HCT116 (cell line): ENCODE measurements around the gene SUPT5H. TPM values are rescaled to one million over a fixed set of nuclear protein-coding genes. Genes with fewer than 3 reads are reported as not detected.

Experiments used
- ATAC-seq: fragments of 200-7000 bp; cut with Tn5 transposase; 2 replicates; pipeline ENCODE4 v1.9.1; 2020; ENCODE audit warnings: mild to moderate bottlenecking, moderate library complexity
- BruUV-seq: library from RNA; stranded (reverse); fragments of 400-500 nt; replicated peaks from 2 replicates; lab custom pipeline; 2021; lab: Mats Ljungman, UMichigan
- CTCF ChIA-PET: fragments of 300-600 bp; sonication (Branson Sonifier 250); formaldehyde crosslinking; loops from one replicate; lab custom pipeline; 2021; ENCODE audit warnings: antibody characterized with exemption; lab: Charles Lee
- POLR2A ChIA-PET: fragments of 300-600, 350-600 bp; sonication (Branson Sonifier 250); formaldehyde crosslinking; loops from one replicate; lab custom pipeline; 2021; ENCODE audit warnings: antibody characterized with exemption; lab: Charles Lee
- RAD21 ChIA-PET, 2 experiments: fragments of 300-600 bp; sonication (Branson Sonifier 250); formaldehyde crosslinking; loops; one replicate each; lab custom pipeline; 2023; ENCODE audit warnings: low total read pairs in 2 of 2; ENCODE audit not compliant: uncharacterized antibody in 2 of 2, unreplicated experiment in 2 of 2, low non-redundant PET in 1 of 2; lab: Charles Lee
- DNase-seq: peaks from one replicate; pipeline ENCODE4 v3.0.0-alpha.2; 2010; ENCODE audit warnings: low read depth, low spot score
- H2AFZ ChIP-seq: fragments of 200-600 bp; shearing (Covaris generic), sonication (generic); 2 replicates; pipeline ENCODE4 v1.6.1; 2017; ENCODE audit warnings: low read depth, mixed run types, mixed read lengths, antibody characterized with exemption, low read length; ENCODE audit not compliant: poor library complexity, severe bottlenecking
- H3K27ac ChIP-seq: 2 replicates; pipeline ENCODE4 v1.5.1; 2012; ENCODE audit warnings: low read depth, low read length
- H3K27me3 ChIP-seq: fragments of 200-600 bp; sonication (generic); 2 replicates; pipeline ENCODE4 v1.6.1; 2016; ENCODE audit warnings: mixed run types, low read length, mixed read lengths; ENCODE audit not compliant: insufficient read depth
- H3K36me3 ChIP-seq, 2 experiments: fragments of 200-500 bp in 1 of 2; fragments of 200-600 bp in 1 of 2; sonication (Bioruptor generic) in 1 of 2; sonication (generic) in 1 of 2; 2 replicates each; pipeline versions ENCODE4 v1.5.1 to v1.6.1; 2014 to 2016; ENCODE audit warnings: low read length in 2 of 2, inconsistent platforms in 1 of 2, mixed read lengths in 1 of 2, mixed run types in 1 of 2; ENCODE audit not compliant: insufficient read depth in 2 of 2, control insufficient read depth in 1 of 2
- H3K4me1 ChIP-seq, 2 experiments: fragments of 200-600 bp in 1 of 2; sonication (generic) in 1 of 2; 2 replicates each; pipeline versions ENCODE4 v1.5.1 to v1.6.1; 2012 to 2017; ENCODE audit warnings: low read length in 2 of 2, inconsistent platforms in 1 of 2, mild to moderate bottlenecking in 1 of 2, mixed read lengths in 1 of 2, mixed run types in 1 of 2, moderate library complexity in 1 of 2; ENCODE audit not compliant: insufficient read depth in 2 of 2, control insufficient read depth in 1 of 2
- H3K4me2 ChIP-seq: fragments of 200-600 bp; sonication (generic); 2 replicates; pipeline ENCODE4 v1.6.1; 2017; ENCODE audit warnings: mixed run types, low read length, mixed read lengths
- H3K4me3 ChIP-seq, 2 experiments: fragments of 200-600 bp in 1 of 2; sonication (generic) in 1 of 2; replicated peaks in 1 of 2; 2 replicates each; pipeline ENCODE4 v1.5.1; 2011 to 2016; ENCODE audit warnings: low read length in 2 of 2, control low read depth in 1 of 2, low read depth in 1 of 2, mild to moderate bottlenecking in 1 of 2, mixed read lengths in 1 of 2, mixed run types in 1 of 2
- H3K79me2 ChIP-seq: fragments of 200-600 bp; sonication (generic); 2 replicates; pipeline ENCODE4 v1.6.1; 2017; ENCODE audit warnings: mild to moderate bottlenecking, mixed run types, low read length, moderate library complexity, mixed read lengths; ENCODE audit not compliant: insufficient read depth
- H3K9ac ChIP-seq: fragments of 200-600 bp; sonication (generic); 2 replicates; pipeline ENCODE4 v1.6.1; 2016; ENCODE audit warnings: low read length, mixed read lengths
- H3K9me2 ChIP-seq: fragments of 200-600 bp; sonication (generic), shearing (Covaris generic); 2 replicates; pipeline ENCODE4 v1.6.1; 2017; ENCODE audit warnings: mixed run types, mild to moderate bottlenecking, moderate library complexity; ENCODE audit not compliant: insufficient read depth
- H3K9me3 ChIP-seq, 2 experiments: fragments of 200-500 bp in 1 of 2; fragments of 200-600 bp in 1 of 2; sonication (Bioruptor generic) in 1 of 2; sonication (generic) in 1 of 2; 2 replicates each; pipeline ENCODE4 v1.6.1; 2014 to 2017; ENCODE audit warnings: low read length in 2 of 2, mixed read lengths in 2 of 2, inconsistent platforms in 1 of 2, low read depth in 1 of 2, mild to moderate bottlenecking in 1 of 2, mixed run types in 1 of 2, moderate library complexity in 1 of 2; ENCODE audit not compliant: control insufficient read depth in 1 of 2, insufficient read depth in 1 of 2
- H4K20me1 ChIP-seq: fragments of 200-600 bp; sonication (generic), shearing (Covaris generic); 2 replicates; pipeline ENCODE4 v1.6.1; 2017; ENCODE audit warnings: mixed run types, mild to moderate bottlenecking, moderate library complexity; ENCODE audit not compliant: insufficient read depth
- CBX3 ChIP-seq: IDR thresholded peaks from 2 replicates; pipeline ENCODE4 v1.6.1; 2012; ENCODE audit warnings: low read depth
- CEBPB ChIP-seq: IDR thresholded peaks from 2 replicates; pipeline ENCODE4 v1.6.1; 2012; ENCODE audit warnings: low read depth
- EGR1 ChIP-seq: IDR thresholded peaks from 2 replicates; pipeline ENCODE4 v1.6.1; 2012; ENCODE audit warnings: low read depth
- ELF1 ChIP-seq: IDR thresholded peaks from 2 replicates; pipeline ENCODE4 v1.6.1; 2012; ENCODE audit warnings: low read depth, borderline replicate concordance
- EZH2phosphoT487 ChIP-seq: fragments of 200-600 bp; IDR thresholded peaks from 2 replicates; pipeline ENCODE4 v1.6.1; 2018; ENCODE audit warnings: antibody characterized with exemption, borderline replicate concordance
- JUND ChIP-seq: IDR thresholded peaks from 2 replicates; pipeline ENCODE4 v1.6.1; 2012
- RAD21 ChIP-seq: IDR thresholded peaks from 2 replicates; pipeline ENCODE4 v1.6.1; 2012; ENCODE audit warnings: low read depth, mild to moderate bottlenecking
- REST ChIP-seq: IDR thresholded peaks from 2 replicates; pipeline ENCODE4 v1.6.1; 2012; ENCODE audit warnings: low read depth
- SIN3A ChIP-seq: IDR thresholded peaks from 2 replicates; pipeline ENCODE4 v1.6.1; 2012; ENCODE audit warnings: low read depth
- SP1 ChIP-seq: IDR thresholded peaks from 2 replicates; pipeline ENCODE4 v1.6.1; 2012; ENCODE audit warnings: low read depth
- SRF ChIP-seq: IDR thresholded peaks from 2 replicates; pipeline ENCODE4 v1.6.1; 2012; ENCODE audit warnings: low read depth
- TCF7L2 ChIP-seq: IDR thresholded peaks from 2 replicates; pipeline ENCODE4 v1.7.0; 2011; ENCODE audit warnings: borderline replicate concordance, inconsistent platforms; ENCODE audit not compliant: insufficient read depth, insufficient read length; ENCODE audit errors: extremely low read depth
- YY1 ChIP-seq: IDR thresholded peaks from 2 replicates; pipeline ENCODE4 v1.6.1; 2011; ENCODE audit warnings: low read length, low read depth, moderate library complexity, mild to moderate bottlenecking; ENCODE audit not compliant: insufficient replicate concordance; ENCODE audit errors: extremely low read depth
- ZBTB33 ChIP-seq: IDR thresholded peaks from 2 replicates; pipeline ENCODE4 v1.6.1; 2011; ENCODE audit warnings: mild to moderate bottlenecking, low read length, moderate library complexity; ENCODE audit not compliant: insufficient replicate concordance; ENCODE audit errors: extremely low read depth
- ZFX ChIP-seq: fragments of 450-650 bp; IDR thresholded peaks from 2 replicates; pipeline ENCODE4 v1.6.1; 2017
- ZNF274 ChIP-seq: fragments of 200-500 bp; sonication (Bioruptor generic); IDR thresholded peaks from 2 replicates; pipeline ENCODE4 v1.6.1; 2014; ENCODE audit warnings: mild to moderate bottlenecking, low read depth, low read length, inconsistent platforms
- intact Hi-C: fragments of 100-400 bp; cut with micrococcal nuclease; formaldehyde crosslinking; loops from 2 replicates; pipeline ENCODE4 v1.10.0; 2022
- total RNA-seq: library from RNA; stranded (reverse); gene quantifications from one replicate; pipeline ENCODE4 v1.2.1, GENCODE V29; 2021; ENCODE audit not compliant: unreplicated experiment
- TF ChIP-seq, protein P1 (sequence below): IDR thresholded peaks from 2 replicates; pipeline ENCODE4 v1.6.1; 2012

The SUPT5H gene
- total RNA-seq, 1 experiment from 2014 or later = 120 TPM

DNA sequence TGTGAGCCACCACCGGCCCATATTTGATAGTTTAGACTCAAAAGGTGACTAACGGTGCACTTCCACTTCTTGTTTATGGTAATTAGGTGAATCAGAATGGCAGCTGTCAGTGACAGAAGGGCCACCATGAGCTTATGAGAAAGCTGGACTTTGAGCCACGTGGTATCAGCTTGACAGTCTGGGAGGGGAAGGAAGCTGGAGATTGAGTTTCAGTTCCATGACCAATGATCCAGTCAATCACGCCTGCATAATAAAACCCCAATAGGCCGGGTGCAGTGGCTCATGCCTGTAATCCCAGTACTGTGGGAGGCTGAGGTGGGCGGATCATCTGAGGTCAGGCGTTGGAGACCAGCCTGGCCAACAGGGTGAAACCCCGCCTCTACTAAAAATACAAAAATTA is 79.1 kb downstream of the SUPT5H start:
- no peaks in the 10 kb centered on the region for H4K20me1 ChIP-seq
- H3K36me3 ChIP-seq = no peaks in the 10 kb centered on the region
- no TSS peak for BruUV-seq
- H3K27me3 ChIP-seq = no peaks in the 10 kb centered on the region
- intact Hi-C loops = no loop called here
- no peaks in the 10 kb centered on the region for H3K79me2 ChIP-seq
- no peak for ATAC-seq
- H3K4me3 ChIP-seq = no peak overlapping the region
- no peak overlapping the region for H3K4me2 ChIP-seq
- no peak overlapping the region for H3K9ac ChIP-seq
- H3K9me3 ChIP-seq = no peaks in the 10 kb centered on the region
- TF ChIP-seq EZH2phosphoT487 = no peak
- TF ChIP-seq ELF1 = no peak
- no peak for TF ChIP-seq SP1
- no peaks in the 10 kb centered on the region for H3K9me2 ChIP-seq
- ChIA-PET POLR2A (interaction anchor here (1.3 kb wide), 1 partner anchor 89 kb away, joined by 3 read pairs; the partner anchor contains the start of gene RPS16), CTCF (interaction anchor here (0.6 to 0.9 kb wide), 2 partner anchors 8 to 46 kb away, joined by 3 read pairs; partner anchors contain the start of gene EID2B), RAD21 (no interaction called here)
- H2AFZ ChIP-seq = no peak overlapping the region
- no peaks in the 10 kb centered on the region for H3K4me1 ChIP-seq
- DNase-seq = no peak
- H3K27ac ChIP-seq = no peak overlapping the region

DNA sequence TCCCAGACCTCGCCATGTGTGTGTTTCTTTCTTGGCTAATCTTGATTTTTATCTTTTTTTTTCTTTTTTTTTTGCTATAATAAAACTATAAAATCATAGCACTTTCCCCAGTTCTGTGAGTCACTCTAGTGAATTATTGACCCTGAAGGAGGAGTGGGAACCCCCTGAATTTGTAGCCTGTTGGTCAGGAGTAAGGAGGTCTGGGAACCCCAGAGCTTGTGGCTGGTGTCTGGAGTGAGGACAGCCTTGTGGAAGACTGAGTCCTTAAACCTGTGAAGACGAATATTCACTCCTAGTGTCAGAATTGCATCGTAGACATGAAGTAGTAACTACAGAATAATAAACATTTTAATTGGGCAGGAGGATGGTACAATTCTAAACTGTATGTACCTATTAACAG is 79.8 kb downstream of the SUPT5H start:
- Histone ChIP-seq H4K20me1 (no peaks in the 10 kb centered on the region), H2AFZ (no peak overlapping the region), H3K4me3 (no peak overlapping the region), H3K9me3 (no peaks in the 10 kb centered on the region), H3K79me2 (no peaks in the 10 kb centered on the region), H3K27ac (no peak overlapping the region), H3K4me1 (no peaks in the 10 kb centered on the region), H3K9me2 (no peaks in the 10 kb centered on the region), H3K4me2 (no peak overlapping the region), H3K9ac (no peak overlapping the region), H3K36me3 (no peaks in the 10 kb centered on the region), H3K27me3 (no peaks in the 10 kb centered on the region)
- intact Hi-C loops = no loop called here
- RAD21 ChIA-PET = no interaction called here
- POLR2A ChIA-PET = no interaction called here
- BruUV-seq = no TSS peak
- no peak for ATAC-seq
- CTCF ChIA-PET = no interaction called here
- no peak for DNase-seq
- no peak for TF ChIP-seq ZBTB33
- TF ChIP-seq ZFX = no peak
- no peak for TF ChIP-seq JUND
- TF ChIP-seq SIN3A = no peak
- no peak for TF ChIP-seq SRF
- TF ChIP-seq CBX3 = no peak
- TF ChIP-seq EZH2phosphoT487 = no peak
- TF ChIP-seq SP1 = no peak
- TF ChIP-seq ZNF274 = no peak
- no peak for TF ChIP-seq TCF7L2
- TF ChIP-seq, protein P1, sequence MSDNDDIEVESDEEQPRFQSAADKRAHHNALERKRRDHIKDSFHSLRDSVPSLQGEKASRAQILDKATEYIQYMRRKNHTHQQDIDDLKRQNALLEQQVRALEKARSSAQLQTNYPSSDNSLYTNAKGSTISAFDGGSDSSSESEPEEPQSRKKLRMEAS = no peak
- TF ChIP-seq RAD21 = no peak
- TF ChIP-seq EGR1 = no peak
- no peak for TF ChIP-seq CEBPB
- no peak for TF ChIP-seq ELF1
- no peak for TF ChIP-seq YY1
- TF ChIP-seq REST = no peak
